ENCODE measurements around the gene C1orf167.

The C1orf167 gene

DNA sequence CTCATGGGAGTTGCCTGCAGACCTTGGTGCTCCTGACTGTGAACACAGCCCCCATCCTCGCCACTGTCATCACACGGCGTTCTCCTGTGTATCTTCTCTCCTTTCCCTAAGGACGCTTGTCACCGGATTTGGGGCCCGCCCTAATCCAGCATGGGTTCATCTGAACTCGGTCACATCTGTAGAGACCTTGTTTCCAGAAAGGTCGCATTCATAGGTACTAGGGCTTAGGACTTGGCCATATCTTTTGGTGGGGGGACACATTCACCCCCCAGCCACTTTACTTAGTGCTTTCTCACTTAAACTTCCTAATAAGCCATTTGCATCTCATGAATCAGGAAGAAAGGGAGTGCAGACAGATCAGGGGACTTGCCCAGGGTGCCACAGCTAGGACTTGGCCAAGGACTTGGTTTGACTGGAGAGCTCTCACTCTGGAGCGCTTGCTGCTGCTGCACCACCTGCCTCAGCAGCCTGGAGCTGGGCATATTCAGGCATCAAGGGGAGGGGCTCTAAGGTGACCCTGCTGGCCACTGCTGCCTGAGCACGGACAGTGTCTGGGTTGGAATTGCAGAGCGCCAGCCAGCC is 75.9 kb downstream of the C1orf167 start:
- no peak for DNase-seq

DNA sequence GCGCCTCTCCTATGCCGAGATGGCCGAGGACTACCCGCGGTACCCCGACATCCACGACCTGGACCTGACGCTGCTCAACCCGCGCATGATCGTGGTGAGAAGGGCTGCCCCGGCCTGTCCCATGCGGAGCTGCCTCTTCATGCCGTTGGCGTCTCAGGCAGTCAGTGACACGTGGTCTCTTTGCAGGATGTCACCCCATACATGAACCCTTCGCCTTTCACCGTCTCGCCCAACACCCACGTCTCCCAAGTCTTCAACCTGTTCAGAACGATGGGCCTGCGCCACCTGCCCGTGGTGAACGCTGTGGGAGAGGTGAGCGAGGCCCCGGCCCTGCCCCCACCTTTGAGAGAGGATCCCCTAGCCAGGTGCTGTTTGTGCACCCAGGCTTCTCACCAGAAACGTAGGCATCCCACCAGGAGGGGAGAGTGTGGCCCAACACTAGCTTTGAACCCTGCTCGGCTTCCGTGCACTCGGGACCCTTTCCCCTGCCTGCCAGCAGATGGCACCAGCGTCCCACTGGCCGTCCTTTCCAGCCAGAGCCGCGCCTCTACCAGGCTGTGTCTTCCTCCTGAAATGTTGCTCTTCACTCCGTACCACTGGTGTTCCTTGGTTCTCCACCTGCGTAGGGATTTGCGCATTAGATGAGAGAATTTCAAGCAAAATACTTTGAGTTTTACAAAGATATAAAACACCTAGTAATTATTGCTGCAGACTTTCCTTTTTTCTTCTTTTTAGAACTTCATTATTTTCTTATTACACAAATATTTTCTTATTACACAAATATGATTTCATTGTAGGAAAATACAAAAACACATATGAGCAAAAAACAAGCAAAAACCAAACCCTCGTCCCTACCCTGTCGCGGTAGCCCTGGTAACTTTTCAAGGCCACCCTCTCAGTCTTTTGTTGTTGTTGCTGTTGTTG is 76.6 kb downstream of the C1orf167 start:
- peak; percentile 73 for DNase-seq

Measured in RPMI8226 (cell line).